OCI-M2 (cell line): ENCODE measurements around the gene KIAA1671.

Experiments
- DNase-seq: peaks from one replicate; lab custom pipeline; 2025; ENCODE audit not compliant: unreplicated experiment; lab: John Stamatoyannopoulos, UW

KIAA1671 gene

DNA sequence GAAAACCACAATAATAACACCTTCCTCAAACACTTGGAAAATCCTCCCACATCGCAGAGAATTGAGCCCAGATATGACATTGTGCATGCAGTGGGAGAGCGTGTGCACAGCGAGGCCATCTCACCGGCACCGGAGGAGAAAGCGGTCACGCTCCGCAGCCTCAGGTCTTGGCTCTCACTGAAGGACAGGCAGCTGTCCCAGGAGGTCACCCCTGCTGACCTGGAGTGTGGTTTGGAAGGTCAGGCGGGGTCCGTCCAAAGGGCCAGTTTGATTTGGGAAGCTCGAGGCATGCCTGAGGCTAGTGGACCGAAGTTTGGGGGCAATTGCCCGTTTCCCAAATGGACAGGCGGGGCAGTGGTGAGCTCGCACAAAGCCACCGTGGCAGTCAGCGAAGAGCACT, 86.7 kb downstream of the KIAA1671 start:
- no peak for DNase-seq

DNA sequence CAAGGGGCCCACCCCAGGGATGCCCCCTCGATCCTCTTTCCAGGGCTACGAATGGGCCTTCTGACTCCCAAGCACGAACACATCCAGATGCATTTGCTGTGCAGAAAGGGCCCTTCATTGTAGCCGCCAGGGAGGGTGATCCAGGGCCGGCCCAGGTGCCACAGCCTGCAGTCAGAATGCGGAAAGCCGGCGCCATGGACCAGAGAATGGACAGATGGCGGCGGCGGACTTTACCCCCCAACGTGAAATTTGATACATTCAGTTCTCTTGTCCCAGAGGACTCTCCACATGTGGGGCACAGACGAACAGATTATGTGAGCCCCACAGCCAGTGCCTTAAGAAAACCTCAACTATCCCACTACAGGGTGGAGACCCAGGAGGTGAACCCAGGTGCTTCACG, 87.2 kb downstream of the KIAA1671 start:
- no peak for DNase-seq

DNA sequence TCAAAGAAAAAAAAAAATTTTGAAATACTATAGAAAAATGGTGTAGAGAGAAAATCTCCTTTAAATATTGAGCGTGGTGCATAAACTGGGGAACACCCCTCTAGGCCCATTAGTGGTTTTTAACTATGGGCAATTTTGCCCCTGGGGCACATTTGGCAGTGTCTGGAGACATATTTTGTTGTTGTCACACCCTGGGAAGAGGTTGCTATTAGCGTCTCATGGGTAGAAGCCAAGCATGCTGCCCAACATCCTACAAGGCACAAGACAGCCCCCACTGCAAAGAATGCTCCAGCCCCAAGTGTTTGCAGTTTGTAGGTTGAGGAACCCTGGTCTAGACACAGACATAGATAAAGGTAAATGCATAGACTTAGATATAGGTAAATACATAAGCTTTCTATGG, 92.6 kb downstream of the KIAA1671 start:
- DNase-seq, result no peak

DNA sequence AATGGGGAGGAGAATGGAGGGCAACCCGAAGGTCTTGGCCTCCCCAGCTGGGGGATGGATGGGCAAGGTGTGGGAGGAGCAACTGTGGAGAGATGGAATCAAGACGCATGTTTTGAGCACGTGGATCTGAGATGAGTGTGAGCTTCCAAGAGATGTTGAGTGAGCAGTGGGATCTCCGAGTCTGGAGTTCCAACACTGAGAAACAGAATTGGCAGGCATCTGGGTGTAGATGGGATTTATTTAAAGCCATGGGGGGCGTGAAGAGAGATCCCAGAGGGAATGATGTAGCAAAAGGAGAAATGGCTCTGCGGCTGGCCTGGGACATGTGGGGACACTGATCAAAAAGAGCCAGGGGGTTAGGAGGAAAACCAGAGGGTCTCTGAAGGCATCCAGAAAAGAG, 95.6 kb downstream of the KIAA1671 start:
- DNase-seq, result no peak

DNA sequence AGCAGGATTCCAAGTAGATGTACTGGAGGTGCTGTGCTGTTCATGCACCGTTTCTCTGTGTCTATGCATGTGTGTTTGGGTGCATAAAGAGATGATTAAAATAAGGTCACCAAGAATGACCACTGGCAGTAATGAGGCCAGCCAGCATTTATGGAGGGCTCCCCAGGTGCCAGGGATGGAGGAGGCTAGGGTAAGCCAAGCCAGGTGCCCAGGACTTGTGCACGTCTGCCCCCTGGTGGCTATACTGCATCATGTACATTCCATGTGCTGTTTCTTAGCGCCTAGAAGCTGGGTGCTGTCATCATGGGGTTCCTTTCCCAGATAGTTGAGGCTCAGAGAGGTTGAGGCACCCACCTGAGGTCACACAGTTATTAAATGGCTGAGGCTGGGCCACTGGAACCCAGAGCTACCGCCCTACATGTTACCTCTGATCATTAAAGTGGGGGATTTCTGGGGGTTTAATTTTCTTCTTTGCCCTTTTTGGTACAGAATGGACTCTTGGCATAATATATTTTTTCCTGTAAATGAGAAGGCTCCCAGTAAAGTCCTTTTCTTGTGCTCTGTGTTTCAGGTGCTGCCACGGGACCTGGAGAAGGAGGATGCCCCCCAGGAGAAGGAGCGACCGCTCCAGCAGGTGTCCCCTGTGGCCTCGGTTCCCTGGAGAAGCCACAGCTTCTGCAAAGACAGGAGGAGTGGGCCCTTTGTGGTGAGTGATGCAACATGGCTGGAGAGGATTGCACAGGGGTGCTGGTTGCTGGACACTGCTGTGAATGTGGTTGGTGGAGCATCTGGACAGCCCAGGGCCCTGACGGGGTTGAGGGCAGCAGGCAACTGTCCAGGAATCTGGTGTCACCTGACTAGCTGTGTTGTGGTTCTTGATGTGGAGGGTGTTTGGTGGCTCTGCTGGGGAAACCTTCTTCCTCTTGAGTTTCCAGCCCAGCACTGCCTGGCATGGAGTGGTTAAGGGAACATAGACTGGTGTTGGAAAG, 96.4 kb downstream of the KIAA1671 start:
- DNase-seq, result no peak

DNA sequence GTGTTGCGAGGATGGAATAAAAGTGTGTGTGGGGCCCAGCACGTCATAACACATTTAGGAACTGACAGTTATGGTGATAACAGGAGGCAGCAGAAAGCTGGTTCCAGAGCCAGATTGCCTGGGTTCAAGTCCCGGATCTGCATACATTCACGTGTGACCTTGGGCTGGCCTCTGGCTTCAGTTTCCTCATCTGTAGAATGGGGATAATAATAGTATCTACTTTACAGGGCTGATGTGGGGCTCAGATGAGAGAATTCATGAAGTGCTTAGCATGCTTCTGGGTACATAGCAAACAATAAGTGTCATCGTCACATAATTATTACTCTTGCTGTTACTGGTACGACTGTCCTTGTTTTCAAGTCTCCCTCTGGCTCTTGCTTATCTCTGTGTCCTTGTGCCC, 97.3 kb downstream of the KIAA1671 start:
- no peak for DNase-seq

DNA sequence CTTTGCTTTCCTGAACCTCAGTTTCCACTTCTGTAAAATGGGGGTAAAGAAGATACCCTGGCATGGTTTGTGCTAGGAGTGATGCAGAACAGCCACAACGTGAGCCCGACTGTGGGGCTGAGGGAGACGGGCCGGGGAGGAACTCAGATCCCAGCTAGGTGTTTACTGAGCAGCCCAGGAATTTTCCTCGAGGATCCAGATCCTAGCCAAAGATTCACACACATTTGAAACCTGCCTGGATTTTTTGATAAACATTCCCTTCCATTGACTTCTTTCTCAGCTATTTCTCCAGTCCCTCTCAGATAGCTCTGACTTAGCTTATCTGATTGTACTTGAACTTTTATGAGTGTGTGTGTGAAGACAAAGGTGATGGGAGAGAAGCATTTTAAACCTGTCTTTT, 98.0 kb downstream of the KIAA1671 start:
- no peak for DNase-seq

DNA sequence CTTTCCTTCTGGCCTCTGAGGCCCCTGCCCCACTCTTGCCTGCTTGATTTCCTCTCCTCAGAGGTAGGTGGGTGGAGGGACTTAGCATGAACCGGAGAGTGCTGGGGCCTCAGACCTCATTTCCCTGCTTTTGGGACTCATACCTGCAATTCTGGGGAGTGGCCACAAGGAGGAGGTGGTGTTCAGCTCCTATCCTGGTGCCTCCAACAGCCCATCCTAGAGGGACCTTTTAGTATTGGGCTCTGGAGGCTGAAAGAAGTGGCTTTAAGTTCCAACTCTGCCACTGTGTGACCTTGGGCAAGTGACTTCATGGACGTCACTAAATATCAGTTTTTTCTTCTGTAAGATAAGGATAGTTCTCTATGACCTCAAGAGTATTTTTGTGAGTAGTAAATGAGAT, 98.6 kb downstream of the KIAA1671 start:
- no peak for DNase-seq

DNA sequence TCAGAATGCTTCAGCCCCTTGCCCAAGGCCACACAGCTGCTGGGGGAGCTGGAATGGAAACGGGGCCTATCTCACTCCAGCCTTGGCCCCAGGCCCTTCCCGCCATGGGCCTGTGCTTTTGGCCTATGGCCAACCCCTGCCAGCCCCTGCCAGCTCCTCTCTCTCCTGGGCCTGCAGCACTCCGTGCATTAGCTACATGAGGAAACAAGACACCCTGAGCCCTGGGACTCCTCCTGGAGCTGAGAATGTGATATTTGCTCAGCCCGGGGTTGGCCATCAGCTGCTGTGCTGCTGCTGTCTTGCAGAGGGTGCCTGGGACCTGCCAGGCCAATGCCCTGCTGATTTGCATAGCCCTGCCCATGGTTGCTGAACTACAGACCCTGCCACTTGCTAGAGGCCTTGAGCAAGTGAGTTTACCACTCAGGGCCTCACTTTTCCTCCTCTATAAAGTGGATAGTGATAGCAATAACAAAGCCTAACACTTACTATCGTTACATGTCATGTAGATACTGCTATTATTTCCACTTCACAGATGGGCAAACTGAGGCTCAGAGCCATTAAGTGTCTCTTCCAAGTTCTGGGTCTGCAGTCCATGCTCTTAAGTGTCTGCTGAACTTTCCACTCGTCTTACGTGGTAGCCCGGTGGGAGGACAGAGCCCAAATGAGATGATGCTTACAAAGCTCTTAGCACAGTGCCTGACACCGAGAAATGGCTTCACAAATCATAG, 99.6 kb downstream of the KIAA1671 start:
- DNase-seq, result no peak

DNA sequence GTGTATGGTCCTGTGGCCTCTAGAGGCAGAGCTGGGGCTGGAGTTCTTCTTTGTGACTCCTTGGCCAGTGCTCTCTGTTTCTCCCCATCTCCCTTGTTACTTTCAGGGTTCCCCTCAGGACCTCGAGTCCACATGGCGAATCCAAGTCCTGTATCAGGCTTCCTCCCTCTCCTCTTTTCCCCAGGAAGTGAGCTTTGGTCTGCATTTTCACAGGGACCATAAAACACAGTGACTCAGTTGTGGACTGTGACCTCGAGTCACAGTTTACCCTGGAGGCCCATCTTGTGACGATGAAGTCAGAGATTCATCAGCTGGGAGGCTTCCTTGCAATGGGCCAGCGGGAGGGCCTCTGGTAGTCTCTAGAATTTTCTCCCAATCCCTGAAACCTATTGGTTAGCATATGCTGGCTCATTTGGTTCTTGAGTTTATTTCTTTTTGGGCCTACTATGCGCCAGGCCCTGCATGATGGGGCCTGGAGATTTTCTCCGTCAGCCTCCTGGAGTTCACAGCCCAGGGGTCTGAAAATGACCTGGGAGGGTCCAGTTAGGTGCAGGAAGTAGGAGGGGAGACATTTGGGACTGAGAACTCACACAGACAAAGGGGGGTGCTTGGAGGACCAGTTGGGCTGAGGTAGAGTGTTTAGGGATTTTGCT, 100.8 kb downstream of the KIAA1671 start:
- DNase-seq, result no peak

DNA sequence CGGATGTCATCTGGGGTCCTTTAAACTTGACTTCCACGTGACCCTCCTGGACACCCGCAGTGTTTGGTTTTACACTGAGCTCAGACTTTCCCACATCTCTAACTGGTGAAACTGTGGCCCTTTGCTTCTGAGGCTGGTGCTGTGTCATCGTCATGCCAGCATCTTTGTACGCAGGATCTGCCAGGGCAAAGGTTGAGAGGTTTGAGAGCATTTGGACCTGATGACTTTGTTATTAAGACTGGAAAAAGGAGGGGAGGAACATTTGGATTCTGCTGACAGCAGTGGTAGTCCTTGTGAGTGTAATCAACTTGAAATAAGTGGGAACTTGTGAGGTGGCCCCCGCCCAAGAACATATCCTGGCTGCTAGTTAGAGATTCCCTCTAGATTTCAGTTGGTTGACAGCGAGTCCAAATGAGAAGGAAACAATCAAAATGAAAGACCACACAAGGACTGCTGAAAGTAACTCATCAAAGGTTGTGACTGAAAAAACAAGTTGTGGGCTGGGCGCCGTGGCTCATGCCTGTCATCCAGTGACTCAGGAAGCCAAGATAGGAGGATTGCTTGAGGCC, 102.5 kb downstream of the KIAA1671 start:
- DNase-seq, result no peak

DNA sequence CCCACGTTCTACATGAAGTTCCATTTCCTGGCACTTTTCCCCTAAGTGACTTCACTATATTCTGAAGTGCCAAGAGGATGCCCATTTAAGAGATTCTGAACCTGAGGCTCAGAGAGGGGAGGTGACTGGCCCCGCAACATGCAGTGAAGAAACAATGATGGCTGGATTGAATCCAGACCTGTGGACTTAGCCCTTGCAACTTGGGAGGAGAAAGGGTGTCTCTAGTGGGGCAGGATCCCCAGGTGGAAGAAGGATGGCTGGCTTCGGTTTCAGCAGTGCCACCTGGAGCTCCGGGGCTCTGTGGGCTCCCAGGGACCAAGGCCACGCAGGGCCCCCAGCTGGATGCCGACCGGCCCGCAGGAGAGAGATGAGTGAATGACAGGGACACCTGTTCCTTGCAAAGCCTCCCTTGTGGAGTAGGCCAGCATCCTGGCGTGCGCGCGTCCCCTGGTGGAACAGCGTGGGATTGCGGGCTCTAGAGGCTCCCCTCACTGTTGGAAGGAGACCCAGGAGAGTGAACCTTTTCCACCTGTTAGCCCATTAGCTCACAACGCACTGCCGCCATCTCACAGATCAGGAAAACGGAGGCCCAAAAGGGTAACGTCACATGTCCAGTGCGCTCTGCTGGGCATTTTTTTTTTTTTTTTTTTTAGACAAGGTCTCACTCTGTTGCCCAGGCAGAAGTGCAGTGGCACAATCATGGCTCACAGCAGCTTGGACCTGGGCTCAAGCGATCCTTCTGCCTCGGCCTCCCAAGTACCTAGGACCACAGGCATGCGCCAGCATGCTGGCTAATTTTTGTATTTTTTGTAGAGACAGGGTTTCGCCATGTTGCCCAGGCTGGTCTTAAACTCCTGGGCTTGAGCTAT, 104.7 kb downstream of the KIAA1671 start:
- DNase-seq, result no peak

DNA sequence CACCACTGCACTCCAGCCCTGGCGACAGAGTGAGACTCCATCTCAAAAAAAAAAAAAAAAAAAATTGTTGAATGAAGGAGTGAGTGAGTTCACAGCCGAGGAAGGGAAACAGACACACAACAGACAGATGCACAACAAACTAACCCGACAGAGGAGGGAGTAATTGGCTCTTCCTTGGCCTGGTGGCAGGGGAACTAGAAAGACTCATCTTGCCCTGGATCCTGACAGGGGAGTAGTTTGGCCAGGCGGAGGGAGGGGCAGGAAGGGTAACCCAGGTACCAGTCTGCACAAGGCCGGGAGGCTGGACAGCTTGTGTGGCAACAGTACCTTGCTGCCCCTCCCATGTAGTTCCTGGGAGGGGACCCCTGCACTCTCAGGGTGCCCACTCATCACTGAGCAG, 106.9 kb downstream of the KIAA1671 start:
- no peak for DNase-seq

DNA sequence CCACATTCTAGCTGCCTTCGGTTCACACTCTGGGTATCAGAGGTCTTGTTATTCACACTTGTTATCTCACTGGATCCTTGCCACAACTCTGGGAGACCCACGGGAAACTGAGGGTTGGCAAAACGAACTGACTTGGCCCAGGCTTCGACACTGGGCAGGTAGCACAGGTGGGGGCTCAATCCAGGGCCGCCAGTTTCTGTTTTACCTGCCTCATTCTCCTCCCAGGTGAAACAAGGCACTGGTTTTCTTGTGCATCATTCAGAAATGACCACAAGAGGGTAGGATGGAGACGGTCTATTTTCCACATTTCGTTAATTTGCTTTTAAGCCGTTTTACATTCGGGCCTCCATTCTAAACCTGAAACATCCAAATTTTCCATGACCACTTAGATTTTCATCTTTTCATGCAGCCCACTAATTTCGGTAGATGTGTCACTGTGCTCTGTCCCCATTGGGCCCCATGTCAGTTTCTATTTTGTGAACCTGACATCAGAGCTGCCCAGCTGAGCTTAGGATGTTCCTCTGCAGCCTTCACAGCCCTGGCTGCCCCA, 108.1 kb downstream of the KIAA1671 start:
- no peak for DNase-seq

DNA sequence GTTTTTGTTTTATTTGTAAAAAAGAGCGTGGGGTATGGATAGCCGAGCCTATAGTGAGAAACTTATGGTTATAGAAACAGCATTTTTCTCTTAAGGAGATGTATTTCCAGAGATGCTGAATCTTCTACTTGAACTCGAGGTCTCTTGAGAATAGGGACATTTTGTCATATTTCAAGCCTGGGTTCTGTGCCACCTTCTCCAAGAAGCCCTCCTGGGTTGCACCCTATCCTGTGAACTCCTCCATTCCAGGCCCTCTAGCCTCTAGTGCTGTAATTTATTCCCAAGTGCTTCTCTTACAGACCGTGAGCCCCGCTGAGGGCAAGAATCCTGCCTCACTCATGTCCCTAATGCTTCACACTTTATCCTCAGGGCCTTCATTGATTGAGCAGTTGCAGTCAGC, 108.6 kb downstream of the KIAA1671 start:
- DNase-seq, result no peak

DNA sequence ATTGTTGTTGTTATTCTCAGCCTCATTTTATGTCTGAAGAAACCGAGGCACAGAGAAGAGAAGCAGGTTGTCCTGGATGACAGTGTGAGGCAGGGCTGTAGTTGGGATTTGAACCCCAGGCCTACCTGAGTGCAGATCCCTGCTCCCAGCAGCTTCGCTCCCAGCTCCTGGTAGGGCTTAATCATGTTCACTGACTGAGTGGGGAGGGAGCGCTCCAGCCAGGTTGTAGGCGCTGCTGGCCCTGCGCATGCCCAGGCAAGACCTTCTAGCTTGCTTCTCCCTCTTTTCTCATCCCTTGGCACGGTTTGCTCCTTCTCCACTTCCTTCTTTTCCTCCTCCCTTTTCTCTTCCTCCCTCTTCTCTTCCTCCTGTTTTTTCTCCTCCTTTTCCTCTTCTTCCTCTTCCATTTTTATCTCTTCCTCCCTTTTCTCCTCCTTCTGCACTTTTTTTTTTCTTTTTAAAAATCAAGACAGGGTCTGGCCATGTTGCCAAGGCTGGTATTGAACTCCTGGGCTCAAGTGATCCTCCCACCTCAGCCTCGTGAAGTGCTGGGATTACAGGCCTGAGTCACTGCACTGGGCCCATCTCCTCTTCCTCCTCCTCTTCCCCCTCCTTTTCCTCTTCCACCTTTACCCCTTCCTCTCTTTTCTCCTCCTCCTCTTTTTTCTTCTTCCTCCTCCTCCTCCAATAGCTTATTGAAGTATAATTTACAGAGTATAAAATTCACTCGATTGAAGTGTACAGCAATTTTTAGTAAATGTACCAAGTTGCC, 109.3 kb downstream of the KIAA1671 start:
- DNase-seq, result no peak

DNA sequence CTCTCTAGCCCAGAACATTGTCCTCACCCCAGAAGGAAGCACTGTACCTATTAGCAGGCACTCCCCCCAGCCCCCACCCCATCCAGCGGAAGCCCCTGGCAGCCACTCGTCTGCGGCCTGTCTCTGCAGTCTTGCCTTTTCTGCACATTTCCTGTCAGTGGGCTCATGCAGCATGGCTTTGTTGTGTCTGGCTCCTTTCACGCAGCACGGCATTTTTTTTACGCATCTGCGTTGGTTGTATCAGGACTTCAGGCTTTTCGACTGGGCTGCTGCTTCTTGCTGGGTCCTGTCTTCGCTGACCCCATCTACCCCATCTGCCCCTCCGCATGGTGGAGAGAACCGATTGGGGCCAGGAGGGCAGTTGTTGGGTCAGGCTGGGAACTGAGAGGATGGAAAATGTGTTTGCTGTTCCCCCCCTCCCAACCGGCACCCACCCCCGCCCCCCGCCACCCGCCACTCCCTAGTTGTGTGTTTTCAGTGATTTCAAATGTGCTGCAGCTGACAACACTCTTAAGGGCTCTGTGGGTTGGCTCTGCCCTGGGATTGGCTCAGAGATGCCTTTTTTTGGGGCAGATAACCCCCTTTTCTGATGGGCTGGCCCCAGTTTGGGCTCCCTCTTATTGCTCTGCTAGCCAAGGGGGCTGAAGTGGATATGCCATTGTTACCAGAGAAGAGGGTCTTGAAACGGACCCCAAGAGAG, 110.0 kb downstream of the KIAA1671 start:
- no peak for DNase-seq

DNA sequence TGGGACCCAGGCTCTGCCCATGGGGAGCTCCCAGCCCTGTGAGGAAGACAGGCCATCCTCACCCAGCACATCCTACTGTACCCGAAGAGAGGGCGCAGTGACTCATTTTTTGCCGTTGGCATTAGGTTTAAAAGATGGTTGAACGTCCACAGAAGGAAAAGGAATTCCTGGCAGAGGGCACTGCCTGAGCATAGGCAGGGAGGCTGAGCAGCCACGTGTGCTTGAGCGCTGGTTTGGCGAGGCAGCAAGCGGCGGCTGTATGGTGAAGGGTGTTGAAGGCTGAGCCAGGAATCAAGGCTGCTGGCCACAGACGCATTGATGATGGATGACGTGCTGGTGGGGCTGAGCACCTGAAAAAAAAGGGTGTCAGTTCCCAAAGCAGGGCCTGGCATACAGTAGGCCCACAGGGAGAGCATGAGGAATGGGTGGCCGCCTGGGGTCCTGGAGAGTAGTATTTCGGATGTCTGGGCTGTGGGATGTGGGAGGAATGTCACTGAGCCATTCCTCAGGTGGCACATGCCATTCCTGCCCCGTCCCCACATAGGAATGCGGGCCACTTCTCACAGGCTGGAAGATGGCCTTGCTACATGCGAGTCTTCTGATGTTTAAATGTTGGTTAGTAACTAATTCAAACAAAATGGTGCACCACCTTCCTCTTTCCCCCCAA, 112.5 kb downstream of the KIAA1671 start:
- no peak for DNase-seq
